GM12878 (cell line): ENCODE measurements around the gene HEXIM2. TPM values are rescaled to one million over a fixed set of nuclear protein-coding genes. Genes with fewer than 3 reads are reported as not detected.

Experiments
- BCL3 ChIP-seq: IDR thresholded peaks from 2 replicates; pipeline ENCODE4 v1.6.1; 2011; ENCODE audit warnings: borderline replicate concordance, low read depth, mild to moderate bottlenecking, moderate library complexity, low read length; ENCODE audit not compliant: insufficient read depth, poor library complexity, severe bottlenecking
- CREM ChIP-seq: IDR thresholded peaks from 2 replicates; pipeline ENCODE4 v1.6.1; 2014; ENCODE audit warnings: antibody characterized with exemption, low read depth
- DPF2 ChIP-seq: fragments of 450-650 bp; IDR thresholded peaks from 2 replicates; pipeline ENCODE4 v1.6.1; 2017; ENCODE audit warnings: mild to moderate bottlenecking
- FOS ChIP-seq: IDR thresholded peaks from 3 replicates; pipeline ENCODE4 v1.6.1; 2011; ENCODE audit warnings: borderline replicate concordance; ENCODE audit not compliant: insufficient read length; ENCODE audit errors: extremely low read depth
- HDGF ChIP-seq: fragments of 450-650 bp; IDR thresholded peaks from 2 replicates; pipeline ENCODE4 v1.6.1; 2016; ENCODE audit warnings: antibody characterized with exemption
- IKZF2 ChIP-seq, 2 experiments: fragments of 450-650 bp; IDR thresholded peaks; 2 replicates each; pipeline ENCODE4 v1.6.1; 2017; ENCODE audit warnings: mild to moderate bottlenecking in 2 of 2, moderate library complexity in 2 of 2
- KAT2A ChIP-seq: conservative IDR thresholded peaks from 2 replicates; pipeline ENCODE4 v1.6.1; 2011; ENCODE audit warnings: low read depth, low read length; ENCODE audit not compliant: control insufficient read depth
- MTA3 ChIP-seq: IDR thresholded peaks from 2 replicates; pipeline ENCODE4 v1.6.1; 2012; ENCODE audit warnings: low read length, inconsistent platforms, borderline replicate concordance
- PML ChIP-seq: IDR thresholded peaks from 2 replicates; pipeline ENCODE4 v1.6.1; 2012; ENCODE audit warnings: low read length, inconsistent platforms
- POLR2A ChIP-seq: IDR thresholded peaks from 2 replicates; pipeline ENCODE4 v1.6.1; 2011; ENCODE audit warnings: low read depth, mild to moderate bottlenecking, low read length
- RAD51 ChIP-seq: fragments of 450-650 bp; IDR thresholded peaks from 2 replicates; pipeline ENCODE4 v1.6.1; 2016; ENCODE audit warnings: moderate library complexity, mild to moderate bottlenecking, inconsistent platforms
- SIX5 ChIP-seq: IDR thresholded peaks from 2 replicates; pipeline ENCODE4 v1.6.1; 2011; ENCODE audit warnings: mild to moderate bottlenecking, low read depth, low read length, moderate library complexity; ENCODE audit not compliant: severe bottlenecking
- SUZ12 ChIP-seq: fragments of 200-600 bp; sonication (generic); IDR thresholded peaks from one replicate; pipeline ENCODE4 v1.6.1; 2018; ENCODE audit warnings: antibody characterized with exemption, mild to moderate bottlenecking; ENCODE audit not compliant: unreplicated experiment
- TAF1 ChIP-seq: IDR thresholded peaks from 2 replicates; pipeline ENCODE4 v1.6.1; 2011; ENCODE audit warnings: mild to moderate bottlenecking, low read depth, low read length, borderline replicate concordance
- YBX1 ChIP-seq: fragments of 450-650 bp; IDR thresholded peaks from 2 replicates; pipeline ENCODE4 v1.6.1; 2016; ENCODE audit warnings: antibody characterized with exemption
- ZNF622 ChIP-seq: fragments of 450-650 bp; IDR thresholded peaks from 2 replicates; pipeline ENCODE4 v1.6.1; 2017; ENCODE audit warnings: mild to moderate bottlenecking, inconsistent platforms
- ZSCAN29 ChIP-seq: fragments of 450-650 bp; IDR thresholded peaks from 2 replicates; pipeline ENCODE4 v1.6.1; 2017; ENCODE audit warnings: mild to moderate bottlenecking, moderate library complexity
- polyA plus RNA-seq, 11 experiments: library from polyadenylated mRNA; depleted of rRNA in 4 of 11; unstranded in 6 of 11; stranded (reverse) in 5 of 11; fragments of >200 nt; fragmentation: Nextera tagmentation in 4 of 11; fragmentation: Illumina TruSeq in 1 of 11; extraction: Ambion mirVana in 4 of 11; extraction: Trizol in 1 of 11; gene quantifications; 1 replicate in 1 of 11; 2 replicates in 10 of 11; pipeline versions ENCODE4 v1.2.1 to v1.2.3, GENCODE V29; 2011 to 2016; ENCODE audit warnings: inconsistent platforms in 2 of 11, missing spikeins in 2 of 11, low read depth in 1 of 11
- total RNA-seq, 4 experiments: library from RNA; depleted of rRNA in 3 of 4; stranded (reverse); fragments of >200 nt in 3 of 4; fragmentation: Illumina TruSeq in 1 of 4; extraction: Trizol in 1 of 4; gene quantifications; 2 replicates each; pipeline versions ENCODE4 v1.2.1 to v1.2.3, GENCODE V29; 2013 to 2021
- TF ChIP-seq, protein P1 (sequence below): fragments of 450-650 bp; conservative IDR thresholded peaks from 2 replicates; pipeline ENCODE4 v1.6.1; 2017; ENCODE audit warnings: mild to moderate bottlenecking, moderate library complexity
- TF ChIP-seq, protein P2 (sequence below): fragments of 450-650 bp; IDR thresholded peaks from 2 replicates; pipeline ENCODE4 v1.6.1; 2017; ENCODE audit warnings: borderline replicate concordance
- TF ChIP-seq, protein P3 (sequence below), 3 experiments: IDR thresholded peaks in 2 of 3; conservative IDR thresholded peaks in 1 of 3; 2 replicates each; pipeline ENCODE4 v1.5.1; 2011; ENCODE audit warnings: low read depth in 3 of 3, low read length in 3 of 3, mild to moderate bottlenecking in 3 of 3, control low read depth in 2 of 3, moderate library complexity in 2 of 3, inconsistent platforms in 1 of 3, mixed read lengths in 1 of 3; ENCODE audit not compliant: control insufficient read depth in 2 of 3, insufficient read depth in 1 of 3; ENCODE audit errors: extremely low read depth in 1 of 3

HEXIM2 gene
- total and polyA plus RNA-seq, 10 of the 15 experiments (the other 5 are each of a cell fraction or from before 2014, with no cell fraction given) = 0.10 to 10.3 (median 6.4) TPM

- TF ChIP-seq, protein P1, sequence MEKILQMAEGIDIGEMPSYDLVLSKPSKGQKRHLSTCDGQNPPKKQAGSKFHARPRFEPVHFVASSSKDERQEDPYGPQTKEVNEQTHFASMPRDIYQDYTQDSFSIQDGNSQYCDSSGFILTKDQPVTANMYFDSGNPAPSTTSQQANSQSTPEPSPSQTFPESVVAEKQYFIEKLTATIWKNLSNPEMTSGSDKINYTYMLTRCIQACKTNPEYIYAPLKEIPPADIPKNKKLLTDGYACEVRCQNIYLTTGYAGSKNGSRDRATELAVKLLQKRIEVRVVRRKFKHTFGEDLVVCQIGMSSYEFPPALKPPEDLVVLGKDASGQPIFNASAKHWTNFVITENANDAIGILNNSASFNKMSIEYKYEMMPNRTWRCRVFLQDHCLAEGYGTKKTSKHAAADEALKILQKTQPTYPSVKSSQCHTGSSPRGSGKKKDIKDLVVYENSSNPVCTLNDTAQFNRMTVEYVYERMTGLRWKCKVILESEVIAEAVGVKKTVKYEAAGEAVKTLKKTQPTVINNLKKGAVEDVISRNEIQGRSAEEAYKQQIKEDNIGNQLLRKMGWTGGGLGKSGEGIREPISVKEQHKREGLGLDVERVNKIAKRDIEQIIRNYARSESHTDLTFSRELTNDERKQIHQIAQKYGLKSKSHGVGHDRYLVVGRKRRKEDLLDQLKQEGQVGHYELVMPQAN = peak; percentile 48; the same call in 1 of the 2 replicates
- peak; percentile 49 for TF ChIP-seq FOS
- TF ChIP-seq, protein P2, sequence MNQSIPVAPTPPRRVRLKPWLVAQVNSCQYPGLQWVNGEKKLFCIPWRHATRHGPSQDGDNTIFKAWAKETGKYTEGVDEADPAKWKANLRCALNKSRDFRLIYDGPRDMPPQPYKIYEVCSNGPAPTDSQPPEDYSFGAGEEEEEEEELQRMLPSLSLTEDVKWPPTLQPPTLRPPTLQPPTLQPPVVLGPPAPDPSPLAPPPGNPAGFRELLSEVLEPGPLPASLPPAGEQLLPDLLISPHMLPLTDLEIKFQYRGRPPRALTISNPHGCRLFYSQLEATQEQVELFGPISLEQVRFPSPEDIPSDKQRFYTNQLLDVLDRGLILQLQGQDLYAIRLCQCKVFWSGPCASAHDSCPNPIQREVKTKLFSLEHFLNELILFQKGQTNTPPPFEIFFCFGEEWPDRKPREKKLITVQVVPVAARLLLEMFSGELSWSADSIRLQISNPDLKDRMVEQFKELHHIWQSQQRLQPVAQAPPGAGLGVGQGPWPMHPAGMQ = no peak
- no peak for TF ChIP-seq SUZ12
- TF ChIP-seq KAT2A = no peak
- TF ChIP-seq, protein P3, sequence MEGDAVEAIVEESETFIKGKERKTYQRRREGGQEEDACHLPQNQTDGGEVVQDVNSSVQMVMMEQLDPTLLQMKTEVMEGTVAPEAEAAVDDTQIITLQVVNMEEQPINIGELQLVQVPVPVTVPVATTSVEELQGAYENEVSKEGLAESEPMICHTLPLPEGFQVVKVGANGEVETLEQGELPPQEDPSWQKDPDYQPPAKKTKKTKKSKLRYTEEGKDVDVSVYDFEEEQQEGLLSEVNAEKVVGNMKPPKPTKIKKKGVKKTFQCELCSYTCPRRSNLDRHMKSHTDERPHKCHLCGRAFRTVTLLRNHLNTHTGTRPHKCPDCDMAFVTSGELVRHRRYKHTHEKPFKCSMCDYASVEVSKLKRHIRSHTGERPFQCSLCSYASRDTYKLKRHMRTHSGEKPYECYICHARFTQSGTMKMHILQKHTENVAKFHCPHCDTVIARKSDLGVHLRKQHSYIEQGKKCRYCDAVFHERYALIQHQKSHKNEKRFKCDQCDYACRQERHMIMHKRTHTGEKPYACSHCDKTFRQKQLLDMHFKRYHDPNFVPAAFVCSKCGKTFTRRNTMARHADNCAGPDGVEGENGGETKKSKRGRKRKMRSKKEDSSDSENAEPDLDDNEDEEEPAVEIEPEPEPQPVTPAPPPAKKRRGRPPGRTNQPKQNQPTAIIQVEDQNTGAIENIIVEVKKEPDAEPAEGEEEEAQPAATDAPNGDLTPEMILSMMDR (IDR thresholded peaks at IDR 0.05 in 2 of 3, conservative IDR thresholded peaks at IDR 0.05 in 1 of 3; ENCODE audit: control insufficient read depth in 2 of 3, extremely low read depth in 1 of 3, insufficient read depth in 1 of 3, low read depth in 3 of 3, low read length in 3 of 3) = peak; percentile 100
- no peak for TF ChIP-seq MTA3
- TF ChIP-seq CREM = peak; percentile 69
- TF ChIP-seq BCL3 = peak; percentile 9
- TF ChIP-seq DPF2 = no peak
- no peak for TF ChIP-seq TAF1
- TF ChIP-seq POLR2A = peak; percentile 73
- TF ChIP-seq SIX5 = no peak
- TF ChIP-seq ZSCAN29 = no peak
- no peak for TF ChIP-seq RAD51
- no peak for TF ChIP-seq PML
- TF ChIP-seq ZNF622 = no peak
- TF ChIP-seq IKZF2 (IDR thresholded peaks at IDR 0.05) = peak; percentile 82 to 83
- no peak for TF ChIP-seq YBX1
- TF ChIP-seq HDGF = no peak
These were observed 26.3 kb upstream of the HEXIM2 start, which contains the start of gene ACBD4 (continued) for GRCh38 chr17:45135192-45135977.
